GM12878 (cell line): Measurements from ENCODE around the gene ZNF10. TPM values are rescaled to one million over a fixed set of nuclear protein-coding genes. Genes with fewer than 3 reads are reported as not detected.

ENCODE experiments used
- CBFB ChIP-seq: IDR thresholded peaks from 2 replicates; pipeline ENCODE4 v1.6.1; 2016; ENCODE audit warnings: antibody characterized with exemption, low read depth
- CBX3 ChIP-seq: fragments of 200-600 bp; sonication (generic); IDR thresholded peaks from 2 replicates; pipeline ENCODE4 v1.6.1; 2016; ENCODE audit warnings: low read depth, borderline replicate concordance
- CHD1 ChIP-seq: IDR thresholded peaks from 2 replicates; pipeline ENCODE4 v1.6.1; 2012; ENCODE audit warnings: low read depth, low read length, improper control_type of control experiment
- CREM ChIP-seq: IDR thresholded peaks from 2 replicates; pipeline ENCODE4 v1.6.1; 2014; ENCODE audit warnings: antibody characterized with exemption, low read depth
- DPF2 ChIP-seq: fragments of 450-650 bp; IDR thresholded peaks from 2 replicates; pipeline ENCODE4 v1.6.1; 2017; ENCODE audit warnings: mild to moderate bottlenecking
- FOS ChIP-seq: IDR thresholded peaks from 3 replicates; pipeline ENCODE4 v1.6.1; 2011; ENCODE audit warnings: borderline replicate concordance; ENCODE audit not compliant: insufficient read length; ENCODE audit errors: extremely low read depth
- IKZF1 ChIP-seq: fragments of 450-650 bp; conservative IDR thresholded peaks from 2 replicates; pipeline ENCODE4 v1.6.1; 2017; ENCODE audit warnings: antibody characterized with exemption, mild to moderate bottlenecking
- IKZF2 ChIP-seq, 2 experiments: fragments of 450-650 bp; IDR thresholded peaks; 2 replicates each; pipeline ENCODE4 v1.6.1; 2017; ENCODE audit warnings: mild to moderate bottlenecking in 2 of 2, moderate library complexity in 2 of 2
- KLF5 ChIP-seq: fragments of 450-650 bp; IDR thresholded peaks from 2 replicates; pipeline ENCODE4 v1.6.1; 2014; ENCODE audit warnings: mild to moderate bottlenecking; ENCODE audit not compliant: partially characterized antibody
- MEF2B ChIP-seq: fragments of 450-650 bp; IDR thresholded peaks from 2 replicates; pipeline ENCODE4 v1.6.1; 2018; ENCODE audit warnings: mild to moderate bottlenecking, moderate library complexity; ENCODE audit not compliant: partially characterized antibody, poor library complexity, severe bottlenecking
- MLLT1 ChIP-seq: fragments of 450-650 bp; IDR thresholded peaks from 2 replicates; pipeline ENCODE4 v1.6.1; 2016; ENCODE audit warnings: mild to moderate bottlenecking
- MTA3 ChIP-seq: IDR thresholded peaks from 2 replicates; pipeline ENCODE4 v1.6.1; 2012; ENCODE audit warnings: low read length, inconsistent platforms, borderline replicate concordance
- NFYB ChIP-seq: IDR thresholded peaks from 2 replicates; pipeline ENCODE4 v1.6.1; 2011; ENCODE audit warnings: low read depth, mild to moderate bottlenecking, low read length, improper control_type of control experiment, moderate library complexity; ENCODE audit not compliant: insufficient read depth
- NKRF ChIP-seq: fragments of 450-650 bp; conservative IDR thresholded peaks from 2 replicates; pipeline ENCODE4 v1.6.1; 2017; ENCODE audit warnings: mild to moderate bottlenecking, moderate library complexity
- PAX8 ChIP-seq: fragments of 450-650 bp; IDR thresholded peaks from 2 replicates; pipeline ENCODE4 v1.6.1; 2017; ENCODE audit warnings: mild to moderate bottlenecking, moderate library complexity
- PML ChIP-seq: IDR thresholded peaks from 2 replicates; pipeline ENCODE4 v1.6.1; 2012; ENCODE audit warnings: low read length, inconsistent platforms
- POLR2AphosphoS2 ChIP-seq: IDR thresholded peaks from 2 replicates; pipeline ENCODE4 v1.6.1; 2011; ENCODE audit warnings: low read depth, mild to moderate bottlenecking, low read length, improper control_type of control experiment, moderate library complexity
- POU2F2 ChIP-seq: IDR thresholded peaks from 3 replicates; pipeline ENCODE4 v1.6.1; 2011; ENCODE audit warnings: low read depth, mild to moderate bottlenecking, low read length, borderline replicate concordance
- RB1 ChIP-seq: fragments of 450-650 bp; formaldehyde crosslinking; IDR thresholded peaks from 2 replicates; pipeline ENCODE4 v1.6.1; 2017; ENCODE audit warnings: mild to moderate bottlenecking, borderline replicate concordance
- RCOR1 ChIP-seq: conservative IDR thresholded peaks from 2 replicates; pipeline ENCODE4 v1.6.1; 2012; ENCODE audit warnings: low read depth, low read length, improper control_type of control experiment
- RELA ChIP-seq: fragments of 450-650 bp; IDR thresholded peaks from 2 replicates; pipeline ENCODE4 v1.8.0; 2014; ENCODE audit warnings: borderline replicate concordance; ENCODE audit not compliant: partially characterized antibody
- RUNX3 ChIP-seq: IDR thresholded peaks from 2 replicates; pipeline ENCODE4 v1.6.1; 2012; ENCODE audit warnings: low read length, inconsistent platforms
- SIN3A ChIP-seq: IDR thresholded peaks from 2 replicates; pipeline ENCODE4 v1.6.1; 2012; ENCODE audit warnings: low read depth, low read length, improper control_type of control experiment
- SMC3 ChIP-seq: IDR thresholded peaks from 2 replicates; pipeline ENCODE4 v1.6.1; 2011; ENCODE audit warnings: low read length, improper control_type of control experiment, borderline replicate concordance
- SPI1 ChIP-seq: IDR thresholded peaks from 2 replicates; pipeline ENCODE4 v1.6.1; 2011; ENCODE audit warnings: low read depth, mild to moderate bottlenecking, low read length, moderate library complexity, borderline replicate concordance; ENCODE audit not compliant: insufficient read depth
- TARDBP ChIP-seq: IDR thresholded peaks from 2 replicates; pipeline ENCODE4 v1.6.1; 2016; ENCODE audit warnings: borderline replicate concordance
- YY1 ChIP-seq: IDR thresholded peaks from 2 replicates; pipeline ENCODE4 v1.6.1; 2011; ENCODE audit warnings: low read depth, mild to moderate bottlenecking, low read length
- ZNF384 ChIP-seq: IDR thresholded peaks from 2 replicates; pipeline ENCODE4 v1.6.1; 2012; ENCODE audit warnings: low read depth, mild to moderate bottlenecking, low read length, improper control_type of control experiment, borderline replicate concordance
- polyA plus RNA-seq, 11 experiments: library from polyadenylated mRNA; depleted of rRNA in 4 of 11; unstranded in 6 of 11; stranded (reverse) in 5 of 11; fragments of >200 nt; fragmentation: Nextera tagmentation in 4 of 11; fragmentation: Illumina TruSeq in 1 of 11; extraction: Ambion mirVana in 4 of 11; extraction: Trizol in 1 of 11; gene quantifications; 1 replicate in 1 of 11; 2 replicates in 10 of 11; pipeline versions ENCODE4 v1.2.1 to v1.2.3, GENCODE V29; 2011 to 2016; ENCODE audit warnings: inconsistent platforms in 2 of 11, missing spikeins in 2 of 11, low read depth in 1 of 11
- total RNA-seq, 4 experiments: library from RNA; depleted of rRNA in 3 of 4; stranded (reverse); fragments of >200 nt in 3 of 4; fragmentation: Illumina TruSeq in 1 of 4; extraction: Trizol in 1 of 4; gene quantifications; 2 replicates each; pipeline versions ENCODE4 v1.2.1 to v1.2.3, GENCODE V29; 2013 to 2021
- TF ChIP-seq, protein P1 (sequence below): fragments of 450-650 bp; IDR thresholded peaks from 2 replicates; pipeline ENCODE4 v1.6.1; 2014; ENCODE audit warnings: mild to moderate bottlenecking

Gene ZNF10
- total and polyA plus RNA-seq, 10 of the 15 experiments (the other 5 are each of a cell fraction or from before 2014, with no cell fraction given) = 1.7 to 4.2 (median 2.9) TPM

- no peak for TF ChIP-seq MEF2B
- TF ChIP-seq ZNF384 = no peak
- TF ChIP-seq SIN3A = peak; percentile 82; the same call in 1 of the 2 replicates
- TF ChIP-seq CBX3 = no peak
- TF ChIP-seq MTA3 = no peak
- TF ChIP-seq, protein P1, sequence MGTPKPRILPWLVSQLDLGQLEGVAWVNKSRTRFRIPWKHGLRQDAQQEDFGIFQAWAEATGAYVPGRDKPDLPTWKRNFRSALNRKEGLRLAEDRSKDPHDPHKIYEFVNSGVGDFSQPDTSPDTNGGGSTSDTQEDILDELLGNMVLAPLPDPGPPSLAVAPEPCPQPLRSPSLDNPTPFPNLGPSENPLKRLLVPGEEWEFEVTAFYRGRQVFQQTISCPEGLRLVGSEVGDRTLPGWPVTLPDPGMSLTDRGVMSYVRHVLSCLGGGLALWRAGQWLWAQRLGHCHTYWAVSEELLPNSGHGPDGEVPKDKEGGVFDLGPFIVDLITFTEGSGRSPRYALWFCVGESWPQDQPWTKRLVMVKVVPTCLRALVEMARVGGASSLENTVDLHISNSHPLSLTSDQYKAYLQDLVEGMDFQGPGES = 0 out of 2 replicates have a peak, but pooled peaks have one; percentile 39
- no peak for TF ChIP-seq NFYB
- peak; percentile 32; the same call in 1 of the 2 replicates for TF ChIP-seq SPI1
- TF ChIP-seq YY1 = peak; percentile 99
- peak; percentile 56; the same call in 1 of the 2 replicates for TF ChIP-seq CBFB
- peak; percentile 32; the same call in 1 of the 3 replicates for TF ChIP-seq POU2F2
- TF ChIP-seq CREM = peak; percentile 100
- TF ChIP-seq RELA = peak; percentile 43
- peak; percentile 87; the same call in 1 of the 2 replicates for TF ChIP-seq RB1
- TF ChIP-seq NKRF = 0 out of 2 replicates have a peak, but pooled peaks have one; percentile 38
- peak; percentile 30; the same call in 1 of the 2 replicates for TF ChIP-seq MLLT1
- TF ChIP-seq PAX8 = no peak
- no peak for TF ChIP-seq IKZF2 (IDR thresholded peaks at IDR 0.05)
- TF ChIP-seq DPF2 = 0 out of 2 replicates have a peak, but pooled peaks have one; percentile 21
- no peak for TF ChIP-seq PML
- 0 out of 2 replicates have a peak, but pooled peaks have one; percentile 62 for TF ChIP-seq POLR2AphosphoS2
- TF ChIP-seq TARDBP = peak; percentile 90
- peak; percentile 58; the same call in 1 of the 2 replicates for TF ChIP-seq RUNX3
- TF ChIP-seq KLF5 = peak; percentile 69
- peak; percentile 97 for TF ChIP-seq IKZF1
- TF ChIP-seq RCOR1 = no peak
- TF ChIP-seq CHD1 = no peak
- peak; percentile 61 for TF ChIP-seq SMC3
- TF ChIP-seq FOS = no peak
Measured at GRCh38 chr12:133181238-133181959, 51.0 kb downstream of the ZNF10 start, which contains the start of gene ZNF268 (continued).
